T-helper 2 cell treated with Interferon-gamma antibody and Interleukin-4, amounts not matched to agents 5 μg/mL and 100 μg/mL, for 36 hours (primary cell): ENCODE results near the gene FUOM.

Experiments used
- DNase-seq: peaks from one replicate; pipeline ENCODE4 v3.0.0; 2021; ENCODE audit warnings: low spot score
- H3K27ac Mint-ChIP-seq: one replicate; pipeline ENCODE4 v1.8.0; 2021; ENCODE audit warnings: mild to moderate bottlenecking, mixed read lengths
- H3K27me3 Mint-ChIP-seq: one replicate; pipeline ENCODE4 v1.8.0; 2021; ENCODE audit warnings: low read depth, mixed read lengths
- H3K36me3 Mint-ChIP-seq: one replicate; pipeline ENCODE4 v1.8.0; 2021; ENCODE audit warnings: low read depth, mixed read lengths
- H3K4me1 Mint-ChIP-seq: one replicate; pipeline ENCODE4 v1.8.0; 2021; ENCODE audit warnings: low read depth, mixed read lengths
- H3K4me3 Mint-ChIP-seq: one replicate; pipeline ENCODE4 v1.8.0; 2022; ENCODE audit warnings: mild to moderate bottlenecking, moderate library complexity, mixed read lengths
- H3K9me3 Mint-ChIP-seq: one replicate; pipeline ENCODE4 v1.8.0; 2021; ENCODE audit warnings: mixed read lengths

Gene FUOM

GRCh38 chr10:133307776-133308420 is 49.9 kb downstream of the FUOM start:
- DNase-seq: peak; percentile 78
- Mint-ChIP-seq H3K36me3 (peaks cover 21% of the 10 kb centered on the region), H3K27me3 (peaks cover 2% of the 10 kb centered on the region), H3K4me3 (peak overlapping the region; percentile 98), H3K27ac (peak overlapping the region; percentile 99), H3K9me3 (no peaks in the 10 kb centered on the region), H3K4me1 (peaks cover 15% of the 10 kb centered on the region)

- Mint-ChIP-seq H3K4me1 (peaks cover 15% of the 10 kb centered on the region), H3K36me3 (peaks cover 19% of the 10 kb centered on the region), H3K27me3 (peaks cover 2% of the 10 kb centered on the region), H3K9me3 (no peaks in the 10 kb centered on the region), H3K4me3 (peak overlapping the region; percentile 98), H3K27ac (peak overlapping the region; percentile 99)
- DNase-seq: no peak
Observed at GRCh38 chr10:133306941-133307379, 50.9 kb downstream of the FUOM start.

- Mint-ChIP-seq H3K4me3 (peak overlapping the region; percentile 15), H3K27ac (no peak overlapping the region), H3K36me3 (peaks cover 14% of the 10 kb centered on the region), H3K9me3 (no peaks in the 10 kb centered on the region), H3K27me3 (peaks cover 2% of the 10 kb centered on the region), H3K4me1 (peaks cover 15% of the 10 kb centered on the region)
- no peak for DNase-seq
Observed at GRCh38 chr10:133306097-133306476, 51.7 kb downstream of the FUOM start.
